ENCODE results near the gene COG7. TPM values are rescaled to one million over a fixed set of nuclear protein-coding genes. Genes with fewer than 3 reads are reported as not detected.

COG7 gene
- total and polyA plus RNA-seq, 2 donors (not counting 3 experiments of a cell fraction or from before 2014, with no cell fraction given): 24.1 to 42.0 TPM

- Histone ChIP-seq H3K9me3 (replicated peaks; ENCODE audit: control insufficient read depth, insufficient read depth, low read length) (no peaks in the 10 kb centered on the region), H2AFZ (ENCODE audit: low read depth, low read length) (no peak overlapping the region), H3K9ac (replicated peaks; ENCODE audit: extremely low read depth, insufficient read depth, low read length) (no peak overlapping the region), H4K20me1 (replicated peaks; ENCODE audit: control insufficient read depth, extremely low read depth, insufficient read depth, low read length) (peaks cover 2% of the 10 kb centered on the region), H3K4me3 (replicated peaks in 1 of 3; ENCODE audit: insufficient read depth in 1 of 3, low read depth in 1 of 3, low read length in 3 of 3) (no peak overlapping the region), H3K9me1 (replicated peaks; ENCODE audit: control insufficient read depth, extremely low read depth, insufficient read depth, low read length) (no peaks in the 10 kb centered on the region), H3K79me2 (ENCODE audit: control insufficient read depth, insufficient read depth, low read length) (peaks cover 79% of the 10 kb centered on the region), H3K27me3 (ENCODE audit: control insufficient read depth in 2 of 2, insufficient read depth in 2 of 2, low read length in 2 of 2) (no peaks in the 10 kb centered on the region), H3K27ac (ENCODE audit: insufficient read depth, low read depth, low read length) (no peak overlapping the region), H3K4me2 (ENCODE audit: insufficient read depth, low read length) (no peak overlapping the region), H3K4me1 (ENCODE audit: control insufficient read depth, extremely low read depth, insufficient read depth, low read length) (peaks cover 28% of the 10 kb centered on the region), H3K36me3 (ENCODE audit: control insufficient read depth in 2 of 2, extremely low read depth in 1 of 2, insufficient read depth in 2 of 2, low read length in 2 of 2) (no peaks in the 10 kb centered on the region)
- TF ChIP-seq MAX (IDR thresholded peaks at IDR 0.05; ENCODE audit: insufficient read depth, insufficient read length) (no peak), JUN (IDR thresholded peaks at IDR 0.05; ENCODE audit: borderline replicate concordance, insufficient read depth, insufficient read length, low read depth) (no peak), GATA2 (IDR thresholded peaks at IDR 0.05; ENCODE audit: insufficient read depth, insufficient read length, low read depth, low read length) (no peak), MYC (IDR thresholded peaks at IDR 0.05; ENCODE audit: low read depth, low read length) (no peak), POLR2A (IDR thresholded peaks at IDR 0.05; ENCODE audit: low read depth, low read length) (no peak), EZH2 (IDR thresholded peaks at IDR 0.05; ENCODE audit: borderline replicate concordance, low read depth, low read length, severe bottlenecking) (no peak), POLR2AphosphoS5 (IDR thresholded peaks at IDR 0.05; ENCODE audit: insufficient read depth, low read depth, low read length) (no peak), CTCF (IDR thresholded peaks at IDR 0.05; ENCODE audit: extremely low read depth in 1 of 2, insufficient read depth in 1 of 2, low read depth in 1 of 2, low read length in 2 of 2) (no peak), FOS (IDR thresholded peaks at IDR 0.05; ENCODE audit: borderline replicate concordance, insufficient read depth, low read length) (no peak)
- CTCF ChIA-PET: interaction anchor here (1.3 kb wide), 1 partner anchor 66 kb away, joined by 3 read pairs; no protein-coding TSS in a partner anchor
- DNase-seq (ENCODE audit: low read depth, low spot score) (no peak), FAIRE-seq (no peak)
- intact Hi-C loops (cut with micrococcal nuclease) (no loop called here), dilution Hi-C loops (cut with MboI; ENCODE audit: extremely low pct_ligation_motif_present, low sequenced_read_pairs) (no loop called here)
- POLR2A ChIA-PET: no interaction called here
- BruUV-seq (replicated peaks): no TSS peak
These were observed 48.3 kb upstream of the COG7 start for GRCh38 chr16:23501291-23501690.
